ENCODE results near the gene RIMBP2.

DNA sequence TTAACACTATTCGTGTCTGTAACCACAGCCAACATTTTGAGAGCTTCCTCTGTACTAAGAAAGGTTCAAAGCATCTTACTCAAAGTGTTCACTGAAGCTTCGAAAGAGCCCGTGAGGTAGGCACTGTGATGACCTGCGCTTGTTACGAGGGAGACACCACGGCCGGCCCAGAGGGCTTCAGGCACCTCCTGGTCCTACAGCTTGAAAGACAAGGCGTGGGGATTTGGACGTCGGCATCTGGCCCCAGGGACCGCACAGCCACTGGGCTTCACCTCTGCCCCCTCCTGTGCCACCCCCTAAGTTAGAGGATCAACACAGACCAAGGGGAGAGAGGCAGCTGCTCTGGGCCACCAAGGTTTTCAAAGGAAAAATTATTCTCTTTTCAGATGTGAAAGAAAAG lies 75.6 kb downstream of the RIMBP2 start:
- TF ChIP-seq, protein P1, sequence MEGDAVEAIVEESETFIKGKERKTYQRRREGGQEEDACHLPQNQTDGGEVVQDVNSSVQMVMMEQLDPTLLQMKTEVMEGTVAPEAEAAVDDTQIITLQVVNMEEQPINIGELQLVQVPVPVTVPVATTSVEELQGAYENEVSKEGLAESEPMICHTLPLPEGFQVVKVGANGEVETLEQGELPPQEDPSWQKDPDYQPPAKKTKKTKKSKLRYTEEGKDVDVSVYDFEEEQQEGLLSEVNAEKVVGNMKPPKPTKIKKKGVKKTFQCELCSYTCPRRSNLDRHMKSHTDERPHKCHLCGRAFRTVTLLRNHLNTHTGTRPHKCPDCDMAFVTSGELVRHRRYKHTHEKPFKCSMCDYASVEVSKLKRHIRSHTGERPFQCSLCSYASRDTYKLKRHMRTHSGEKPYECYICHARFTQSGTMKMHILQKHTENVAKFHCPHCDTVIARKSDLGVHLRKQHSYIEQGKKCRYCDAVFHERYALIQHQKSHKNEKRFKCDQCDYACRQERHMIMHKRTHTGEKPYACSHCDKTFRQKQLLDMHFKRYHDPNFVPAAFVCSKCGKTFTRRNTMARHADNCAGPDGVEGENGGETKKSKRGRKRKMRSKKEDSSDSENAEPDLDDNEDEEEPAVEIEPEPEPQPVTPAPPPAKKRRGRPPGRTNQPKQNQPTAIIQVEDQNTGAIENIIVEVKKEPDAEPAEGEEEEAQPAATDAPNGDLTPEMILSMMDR (IDR thresholded peaks at IDR 0.05): no peak
- TF ChIP-seq ZFX (IDR thresholded peaks at IDR 0.05; ENCODE audit: borderline replicate concordance): no peak
